SHP77 treated with DMSO at 0.1 percent for 48 hours (cell line): ENCODE results near the gene GATAD2A.

Source experiments
- DNase-seq: peaks from one replicate; lab custom pipeline; 2025; lab: John Stamatoyannopoulos, UW

Gene GATAD2A

DNA sequence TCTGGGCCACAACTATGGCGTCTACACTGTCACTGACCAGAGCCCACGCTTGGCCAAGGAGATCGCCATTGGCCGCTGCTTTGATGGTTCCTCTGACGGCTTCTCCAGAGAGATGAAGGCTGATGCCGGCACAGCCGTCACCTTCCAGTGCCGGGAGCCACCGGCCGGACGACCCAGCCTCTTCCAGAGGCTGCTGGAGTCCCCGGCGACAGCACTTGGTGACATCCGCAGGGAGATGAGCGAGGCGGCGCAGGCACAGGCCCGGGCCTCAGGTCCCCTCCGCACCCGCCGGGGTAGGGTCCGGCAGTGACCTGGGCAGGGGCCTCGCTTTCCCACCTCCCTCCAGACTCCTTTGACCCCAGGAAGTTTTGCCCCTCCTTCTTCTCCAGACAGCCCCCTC lies 140.2 kb downstream of the GATAD2A start:
- DNase-seq = no peak

GRCh38 chr19:19546751-19547162 lies 141.3 kb downstream of the GATAD2A start:
- DNase-seq = no peak

DNA sequence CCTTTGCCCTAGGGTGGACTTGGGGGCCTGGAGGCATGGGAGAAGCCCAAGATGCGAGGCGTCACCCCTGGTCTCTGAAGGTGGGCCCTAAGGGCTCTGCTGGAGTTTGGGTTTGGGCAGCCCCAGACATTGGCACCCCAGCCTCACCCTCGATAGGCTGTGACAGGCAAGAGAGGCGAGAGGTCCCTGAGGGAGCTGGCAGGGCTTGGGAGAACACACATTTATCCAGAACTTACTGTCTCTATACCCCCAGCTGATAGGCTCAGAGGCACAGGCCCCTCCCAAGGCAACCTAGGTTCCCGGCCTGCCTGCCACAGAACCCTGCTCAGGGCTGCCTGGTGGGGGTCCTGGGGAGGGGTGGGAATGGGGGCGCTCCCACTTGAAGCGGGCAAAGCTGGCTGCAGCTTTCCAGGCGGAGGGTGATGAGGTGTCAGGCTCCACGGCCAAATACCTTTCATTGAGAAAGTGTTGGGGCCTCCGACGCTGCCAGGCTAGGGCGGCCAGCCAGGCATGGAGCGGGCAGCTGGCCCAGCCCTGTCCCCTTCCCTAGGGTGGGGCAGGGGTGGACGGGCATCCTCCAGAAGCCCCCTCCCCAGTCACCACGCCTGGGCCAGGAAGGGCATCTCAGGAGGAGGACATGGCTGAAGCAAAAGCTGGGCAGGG lies 142.3 kb downstream of the GATAD2A start:
- no peak for DNase-seq

DNA sequence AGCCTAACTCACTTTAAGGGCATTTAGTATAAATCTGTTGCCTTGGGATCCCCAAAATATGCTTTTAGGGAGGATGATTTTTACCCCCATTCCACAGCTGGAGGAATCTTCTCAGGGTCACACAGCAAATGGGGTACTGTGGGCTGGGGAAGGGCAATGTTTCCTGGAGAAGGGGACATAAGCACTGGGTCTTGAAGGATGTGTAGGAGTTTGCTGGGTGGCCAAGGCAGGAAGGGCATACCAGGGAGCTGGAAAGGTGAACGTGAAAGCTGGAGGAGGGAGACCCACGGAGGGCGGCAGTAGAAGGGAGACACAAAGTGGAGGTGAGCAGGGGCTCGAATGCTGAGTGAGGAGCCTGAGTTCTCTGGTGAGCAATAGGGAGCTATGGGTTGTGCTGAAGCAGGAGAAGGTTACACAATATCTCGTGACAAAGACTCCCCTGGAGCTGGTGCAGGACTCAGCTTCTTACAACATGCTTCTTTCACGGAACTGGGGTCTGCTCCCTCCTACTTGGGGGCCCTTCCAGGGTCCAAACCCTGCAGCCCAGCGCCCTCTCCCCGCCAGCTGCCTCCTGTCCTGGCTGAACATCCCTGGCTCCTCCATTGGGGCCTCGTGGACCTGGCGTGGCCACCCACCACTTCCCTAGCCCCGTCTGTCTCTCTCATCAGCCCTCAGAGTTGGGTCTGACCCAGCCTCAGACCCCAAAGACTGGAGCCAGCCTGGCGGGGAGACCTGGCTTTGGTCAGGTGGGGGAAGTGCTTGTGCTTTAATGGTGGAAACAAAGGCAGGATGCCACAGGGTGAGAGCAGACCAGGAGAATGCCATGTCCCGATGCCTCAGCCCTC lies 143.7 kb downstream of the GATAD2A start:
- DNase-seq = no peak

GRCh38 chr19:19549804-19550464 lies 144.5 kb downstream of the GATAD2A start:
- no peak for DNase-seq

DNA sequence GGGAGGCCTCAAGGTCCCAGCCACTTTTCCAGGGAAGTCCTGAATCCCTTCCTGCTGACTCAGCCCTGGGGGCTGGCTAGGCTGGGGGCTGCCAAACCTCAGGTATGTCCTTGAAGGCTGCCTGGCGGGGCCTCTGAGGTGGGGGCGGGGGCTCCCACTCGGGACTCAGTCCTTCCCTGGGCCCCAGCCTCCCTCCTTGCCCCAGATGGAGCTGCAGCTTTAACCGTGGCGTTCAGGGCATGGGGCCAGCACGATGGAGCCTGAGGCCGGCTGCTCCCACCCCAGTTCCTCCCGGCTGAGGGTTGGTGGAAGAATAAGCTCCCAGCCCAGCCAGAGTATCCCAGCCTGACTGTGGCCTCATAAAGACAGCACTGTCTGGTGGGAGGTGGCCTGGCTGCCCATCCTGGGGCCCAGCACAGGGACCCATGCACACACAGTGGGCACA lies 145.0 kb downstream of the GATAD2A start:
- no peak for DNase-seq

GRCh38 chr19:19550972-19551852 lies 145.7 kb downstream of the GATAD2A start:
- no peak for DNase-seq

GRCh38 chr19:19551853-19552192 lies 146.3 kb downstream of the GATAD2A start:
- no peak for DNase-seq

DNA sequence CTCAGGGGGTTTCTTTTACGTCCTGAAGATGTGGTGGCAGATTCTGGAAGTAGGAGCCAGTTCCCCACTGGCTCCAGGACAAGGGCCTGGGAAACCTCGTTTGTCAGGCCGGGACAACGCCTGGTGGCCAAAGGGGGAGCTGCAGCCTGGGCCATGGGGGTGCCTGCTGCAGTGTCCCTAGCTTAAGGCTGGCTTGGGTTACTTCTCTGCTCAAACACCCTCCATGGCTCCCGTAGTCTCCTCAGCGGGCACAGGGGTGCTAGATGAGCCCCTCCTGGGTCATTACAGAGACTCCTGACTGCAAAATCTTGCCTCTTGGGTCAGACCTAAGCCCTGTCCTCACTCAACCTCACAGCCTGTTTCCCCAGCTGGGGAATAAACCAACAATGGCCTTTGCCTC lies 147.3 kb downstream of the GATAD2A start:
- DNase-seq = no peak

DNA sequence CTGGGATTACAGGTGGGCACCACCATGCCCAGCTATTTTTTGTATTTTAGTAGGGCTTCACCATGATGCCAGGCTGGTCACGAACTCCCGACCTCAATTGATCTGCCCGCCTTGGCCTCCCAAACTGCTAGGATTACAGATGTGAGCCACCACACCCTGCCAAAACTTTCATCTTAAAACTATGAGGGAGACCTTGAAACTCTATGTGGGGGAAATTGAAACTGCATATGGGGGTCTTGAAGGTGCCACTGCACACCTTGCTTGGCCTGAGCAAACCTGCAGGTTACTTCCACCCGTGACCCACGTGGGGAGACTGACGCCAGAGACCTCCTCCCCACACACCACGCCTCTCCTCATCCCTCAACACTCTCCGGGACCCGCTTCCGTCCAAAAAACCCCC lies 148.2 kb downstream of the GATAD2A start:
- no peak for DNase-seq

- no peak for DNase-seq
Measured at GRCh38 chr19:19554074-19555023, 148.9 kb downstream of the GATAD2A start.

- no peak for DNase-seq
Measured at GRCh38 chr19:19558055-19558454, 152.6 kb downstream of the GATAD2A start.
